Stimulated activated CD8-positive, alpha-beta memory T cell treated with anti-CD3 and anti-CD28 coated beads, Interleukin-2, amount 100 ng/mL, for 48 hours (primary cell): ENCODE results near the gene PLEKHA7.
"Not testable (repeated sequence)": the region's sequence is repeated elsewhere in the genome, so short reads cannot be mapped to it uniquely, and the experiment has no call there.

Experiments
- DNase-seq, 2 donors: peaks; one replicate each; pipeline ENCODE4 v3.0.0-alpha.2; 2020; ENCODE audit warnings: low read depth in 2 of 2

PLEKHA7 gene

DNA sequence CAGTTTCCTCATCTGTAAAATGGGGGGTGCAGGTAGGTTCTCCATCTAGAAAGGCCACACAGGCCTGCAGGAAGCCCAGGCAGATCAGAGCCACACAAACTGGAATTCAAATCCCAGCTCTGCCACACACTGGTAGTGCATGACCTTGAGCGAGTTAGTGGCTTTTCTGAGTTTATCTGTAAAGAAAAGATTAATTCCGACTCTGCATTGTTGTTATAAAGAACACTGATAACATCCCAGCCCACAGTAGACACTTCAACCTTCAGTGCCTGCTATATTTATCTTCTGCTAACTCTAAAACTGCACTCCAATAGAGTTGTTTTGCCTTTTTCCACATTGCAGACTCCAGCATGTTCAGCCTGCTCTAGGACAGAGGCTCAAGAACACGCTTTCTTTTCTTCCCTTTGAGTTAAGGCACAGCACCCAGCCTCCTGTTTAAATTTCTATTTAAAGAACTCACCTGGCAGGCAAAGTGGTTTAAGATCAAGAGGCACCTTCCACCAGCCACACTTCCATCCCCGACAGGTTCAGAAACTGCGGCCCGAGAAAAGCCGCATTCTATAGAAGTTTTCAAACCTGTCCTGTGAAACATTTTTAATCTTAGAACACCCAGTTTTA lies 133.9 kb downstream of the PLEKHA7 start:
- DNase-seq = no peak

DNA sequence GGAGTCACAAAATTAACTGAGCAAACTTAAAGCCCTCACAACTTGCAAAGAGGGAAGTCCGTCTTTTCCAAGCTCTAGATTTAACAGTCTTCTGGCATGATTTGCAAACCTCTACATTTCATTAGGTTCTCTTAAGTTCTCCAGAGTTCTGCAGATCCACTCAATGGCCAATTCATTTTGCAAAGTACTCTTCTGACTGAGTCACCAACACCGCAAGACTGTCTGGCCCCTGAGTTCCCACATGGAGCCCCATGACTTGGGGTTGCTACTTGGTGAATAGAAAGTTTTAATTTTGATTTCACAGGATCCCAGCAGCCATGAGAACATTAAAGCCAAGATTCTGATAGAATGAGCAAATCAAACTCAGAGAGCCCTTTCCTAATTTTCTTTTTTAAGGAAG lies 134.5 kb downstream of the PLEKHA7 start:
- no peak for DNase-seq

DNA sequence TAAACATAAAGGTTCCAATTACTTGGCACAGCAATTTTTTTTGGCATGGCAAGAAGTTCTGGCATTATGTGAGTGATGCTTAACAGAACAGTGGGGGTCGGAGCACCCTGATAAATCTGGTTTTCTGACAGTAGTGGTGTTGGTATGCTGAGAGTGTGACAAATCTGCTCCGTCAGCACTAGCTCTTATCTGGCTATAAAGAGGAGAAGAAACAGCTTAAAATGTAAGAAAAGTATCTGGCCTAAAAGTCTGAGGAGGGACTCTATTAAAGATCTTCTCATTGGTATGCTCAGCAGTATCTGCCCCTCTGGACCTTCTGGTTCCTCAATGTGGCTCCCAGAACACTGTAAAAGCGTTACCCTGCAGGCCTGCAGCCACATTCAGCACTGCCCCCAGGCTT lies 137.4 kb downstream of the PLEKHA7 start:
- no peak for DNase-seq

DNA sequence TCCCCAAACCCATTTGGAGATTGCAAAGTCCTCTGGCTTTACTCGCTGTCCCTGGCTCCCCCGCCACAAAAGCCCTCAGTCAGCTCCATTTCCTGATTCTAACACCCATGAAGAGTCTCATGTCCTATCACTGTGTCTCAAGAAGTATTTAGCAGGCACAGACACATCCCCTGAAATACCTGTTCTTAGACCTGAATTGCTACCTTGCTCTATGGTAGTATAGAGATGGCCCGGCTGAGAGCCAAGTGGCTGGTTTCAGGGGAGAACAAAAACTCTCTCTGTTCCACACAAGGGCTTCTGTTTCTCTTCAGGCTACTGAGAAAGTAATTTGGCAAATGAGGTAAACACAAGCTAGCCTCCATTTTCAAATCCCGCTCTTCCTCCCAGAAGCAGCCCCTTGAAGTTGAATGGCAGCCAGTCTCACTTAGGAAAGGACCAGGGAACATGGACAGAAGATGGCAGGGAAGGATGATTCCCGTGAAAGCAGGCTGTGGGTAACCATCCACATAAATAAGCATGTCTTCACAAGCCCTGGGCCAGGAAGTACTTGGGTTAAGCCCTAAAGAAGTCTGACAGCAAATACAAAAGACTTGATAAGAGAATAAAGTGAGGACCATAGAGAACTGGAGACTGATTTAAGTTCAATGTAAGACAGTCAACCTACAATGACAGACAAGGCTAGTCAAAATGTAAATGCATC lies 138.0 kb downstream of the PLEKHA7 start:
- no peak for DNase-seq

DNA sequence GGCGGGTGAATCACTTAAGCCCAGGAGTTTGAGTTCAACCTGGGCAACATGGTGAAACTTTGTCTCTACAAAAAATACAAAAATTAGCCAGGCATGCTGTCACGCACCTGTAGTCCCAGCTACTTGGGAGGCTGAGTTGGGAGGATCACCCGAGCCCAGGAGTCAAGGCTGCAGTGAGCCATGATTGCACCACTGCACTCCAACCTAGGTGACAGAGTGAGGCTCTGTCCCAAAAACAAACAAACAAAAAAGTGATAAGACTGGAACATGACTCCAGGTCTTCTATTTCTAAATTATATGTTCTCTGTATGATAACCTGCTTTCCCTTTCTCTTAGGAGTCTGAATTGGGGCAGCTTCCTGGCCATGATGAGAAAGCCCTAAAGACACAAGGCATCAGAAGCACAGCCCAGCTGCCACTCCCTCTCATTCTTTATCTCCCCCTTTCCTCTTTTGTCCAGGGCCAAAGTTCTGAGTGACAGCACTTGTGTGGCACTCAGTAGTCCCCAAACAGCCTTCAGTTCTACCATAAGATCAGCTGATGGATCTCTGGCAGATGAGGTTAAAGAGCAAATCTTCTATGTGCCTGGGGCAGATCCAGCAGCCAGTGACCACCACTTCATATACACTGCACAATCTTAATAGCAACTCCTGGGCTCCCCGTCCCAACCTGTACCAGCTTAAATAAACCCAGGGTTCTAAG lies 139.8 kb downstream of the PLEKHA7 start:
- no peak for DNase-seq

DNA sequence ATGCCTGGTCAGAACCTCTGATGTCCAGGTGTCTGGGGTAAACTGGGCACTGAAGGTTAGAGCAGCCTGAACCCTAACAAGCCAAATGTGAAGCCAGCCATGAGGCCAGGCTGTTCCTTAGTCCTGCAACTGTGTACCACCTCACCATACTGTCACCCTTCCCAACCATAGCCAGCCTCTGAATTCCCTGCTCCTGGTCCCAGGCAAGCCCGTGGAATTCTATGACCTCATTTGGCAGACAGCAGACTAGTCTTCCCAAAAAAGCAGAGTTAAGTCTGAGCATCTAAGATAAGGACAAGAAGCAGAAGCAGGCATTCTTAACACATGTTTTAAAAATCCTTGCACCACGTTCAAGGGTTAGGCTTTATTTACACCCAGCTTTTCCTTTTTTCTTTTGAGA lies 140.9 kb downstream of the PLEKHA7 start:
- no peak for DNase-seq

DNA sequence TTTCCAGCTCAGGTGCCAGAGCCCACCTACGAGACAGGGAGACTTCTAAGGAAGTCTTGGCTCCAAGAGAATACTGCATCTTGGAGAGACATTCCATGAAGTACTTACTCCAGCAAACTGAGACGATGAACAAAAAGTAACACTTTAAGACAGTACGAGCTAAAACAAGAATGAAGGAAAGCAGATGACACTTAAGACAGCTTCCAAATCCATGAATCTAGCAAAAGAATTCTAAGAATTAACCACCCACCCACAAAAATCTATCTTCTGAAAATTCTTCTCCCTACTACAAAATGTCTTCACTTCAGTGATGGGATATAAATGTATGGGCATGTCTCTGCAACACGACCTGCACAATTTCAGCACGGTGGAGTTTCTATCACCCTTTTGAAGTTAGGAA lies 142.8 kb downstream of the PLEKHA7 start:
- DNase-seq = no peak

DNA sequence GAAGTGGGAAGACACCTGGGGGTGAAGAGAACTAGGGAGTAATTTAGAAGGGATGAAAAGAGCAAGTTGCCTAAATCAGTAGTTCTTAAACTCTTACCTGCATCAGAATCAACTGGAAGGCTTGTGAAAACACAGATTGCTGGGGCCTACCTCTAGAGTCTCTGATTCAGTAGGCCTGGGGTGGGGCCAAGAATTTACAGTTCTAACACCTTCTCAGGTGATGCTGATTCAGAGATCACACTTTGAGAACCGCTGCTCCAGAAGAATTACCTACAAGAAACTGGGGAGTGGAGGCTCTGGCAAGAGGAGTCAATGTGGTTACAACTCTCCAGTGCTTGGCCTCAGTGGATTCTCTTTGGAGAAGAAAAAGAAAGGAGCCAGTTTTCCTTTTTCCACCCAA lies 147.1 kb downstream of the PLEKHA7 start:
- no peak for DNase-seq

DNA sequence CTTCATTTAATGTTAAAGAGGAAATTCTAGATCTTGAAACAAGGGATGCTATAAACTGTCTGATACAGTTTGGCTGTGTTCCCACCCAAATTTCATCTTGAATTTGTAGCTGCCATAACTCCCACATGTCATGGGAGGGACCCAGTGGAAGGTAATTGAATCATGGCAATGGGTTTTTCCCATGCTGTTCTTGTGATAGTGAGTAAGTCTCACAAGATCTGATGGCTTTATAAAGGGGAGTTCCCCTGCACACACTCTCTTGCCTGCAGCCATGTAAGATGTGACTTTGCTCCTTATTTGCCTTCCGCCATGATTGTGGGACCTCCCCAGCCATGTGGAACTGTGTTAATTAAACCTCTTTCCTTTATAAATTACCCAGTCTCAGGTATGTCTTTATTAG lies 149.8 kb downstream of the PLEKHA7 start:
- not testable (repeated sequence) for DNase-seq

DNA sequence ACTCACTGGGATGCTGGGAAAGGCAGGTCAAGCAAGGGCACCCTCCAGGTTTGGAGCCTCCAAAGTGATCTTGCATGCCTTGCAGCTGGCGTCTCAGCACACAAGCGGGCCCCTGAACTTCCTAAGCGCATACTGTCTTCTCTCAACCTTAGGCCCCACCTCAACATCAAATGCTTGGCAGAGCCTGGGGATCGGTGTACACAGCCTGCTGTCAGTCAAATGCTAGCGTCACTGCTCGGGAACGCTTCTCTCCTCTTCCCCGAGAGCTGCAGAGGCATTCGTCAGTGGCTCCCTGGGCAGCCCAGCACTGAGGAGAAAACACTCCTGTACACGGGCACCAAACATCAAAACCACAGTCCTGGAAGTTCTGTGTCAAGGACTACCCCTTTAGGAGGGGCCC lies 150.8 kb downstream of the PLEKHA7 start:
- no peak for DNase-seq

DNA sequence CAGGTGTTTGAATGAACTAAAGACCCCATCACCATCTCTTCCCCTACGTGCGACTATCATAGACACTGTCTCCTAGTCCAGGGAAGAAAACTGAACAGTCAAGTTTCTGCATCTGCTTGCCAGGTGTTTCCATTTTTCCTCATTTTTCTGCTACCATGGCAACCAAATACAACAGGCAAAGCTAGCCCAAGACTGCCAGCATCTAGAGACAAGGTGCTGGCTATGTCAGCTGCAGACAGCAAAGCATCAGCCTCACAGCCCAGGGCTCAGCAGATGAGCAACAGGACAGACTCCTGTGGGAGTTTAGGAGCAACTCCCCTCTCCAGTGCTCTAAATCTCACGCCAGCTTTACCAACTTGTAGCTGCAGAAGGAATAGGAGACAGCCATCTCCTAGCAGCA lies 151.5 kb downstream of the PLEKHA7 start:
- no peak for DNase-seq

DNA sequence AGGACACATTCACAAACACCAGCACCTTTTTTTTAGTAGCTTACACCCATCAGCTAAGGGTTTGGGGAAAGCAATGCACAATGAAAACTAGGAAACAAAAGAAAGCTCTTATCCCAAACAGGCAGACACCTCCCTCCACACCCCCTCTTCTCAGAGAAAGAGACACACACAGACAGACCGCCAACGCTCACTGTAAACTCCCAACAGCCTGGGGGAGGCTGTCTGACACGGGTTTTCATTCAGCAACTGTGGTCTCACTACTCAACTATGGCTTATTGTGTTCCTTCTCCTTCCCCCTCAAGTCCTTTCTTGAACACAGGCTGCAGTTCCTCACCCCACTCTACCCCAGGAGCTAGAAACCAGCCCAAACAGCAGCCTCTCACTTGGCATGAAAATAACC lies 152.4 kb downstream of the PLEKHA7 start:
- DNase-seq = no peak

DNA sequence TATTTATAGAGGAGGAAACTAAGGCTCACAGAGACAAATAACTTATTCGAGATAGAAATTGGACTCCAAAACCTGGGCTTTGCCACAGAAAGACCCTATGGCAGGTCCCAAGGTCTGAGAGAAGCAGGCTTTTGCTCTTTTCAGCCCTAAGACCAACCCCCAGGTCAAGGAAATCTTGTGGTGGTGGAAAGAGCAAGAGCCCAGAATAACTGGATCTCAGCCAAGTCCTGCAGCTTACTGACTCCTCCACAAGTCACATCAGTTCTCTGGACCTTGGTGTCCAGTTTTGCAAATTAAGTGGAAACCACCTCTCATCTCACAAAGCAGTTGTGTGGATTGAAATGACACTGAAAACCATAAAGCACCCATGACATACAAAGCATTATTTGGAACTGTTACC lies 153.6 kb downstream of the PLEKHA7 start:
- DNase-seq = no peak

DNA sequence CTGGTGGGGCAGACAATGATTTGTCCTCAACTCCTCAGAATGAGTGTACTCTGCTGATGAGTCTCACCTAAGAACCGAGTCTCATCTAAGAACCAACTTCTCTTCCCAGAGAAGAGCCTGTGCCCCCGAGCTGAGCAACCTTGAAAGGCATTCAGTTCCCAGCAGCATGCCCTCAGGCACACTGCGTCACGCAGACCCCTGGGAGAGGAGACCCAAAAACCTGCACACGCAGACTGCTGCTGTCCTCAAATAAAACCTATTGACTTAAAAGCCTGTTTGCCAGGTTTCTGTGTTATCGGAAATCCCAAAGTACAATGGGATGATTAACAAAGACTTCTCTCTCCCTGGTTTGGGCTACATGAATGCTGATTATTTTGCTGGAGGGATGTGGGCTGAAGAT lies 154.6 kb downstream of the PLEKHA7 start:
- no peak for DNase-seq

DNA sequence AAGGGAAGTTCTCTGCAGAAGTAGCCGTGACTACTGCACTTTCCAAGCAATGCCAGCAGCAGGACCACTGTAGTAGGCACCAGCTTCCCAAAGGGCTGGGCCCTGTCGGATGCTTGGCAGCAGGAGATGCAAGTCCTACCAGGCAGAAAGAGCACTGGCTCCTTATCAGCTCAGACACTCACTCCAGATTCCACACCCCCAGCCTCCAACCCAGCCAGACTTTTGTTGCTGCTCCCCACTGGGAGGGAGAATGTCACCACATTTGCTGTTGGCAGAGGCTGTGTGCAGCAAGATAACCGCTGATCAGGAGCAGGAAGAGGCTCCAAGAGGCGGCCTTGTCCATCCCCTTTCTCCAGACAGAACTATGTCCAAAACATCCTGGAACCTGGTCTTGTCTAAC lies 157.0 kb downstream of the PLEKHA7 start:
- DNase-seq = no peak

DNA sequence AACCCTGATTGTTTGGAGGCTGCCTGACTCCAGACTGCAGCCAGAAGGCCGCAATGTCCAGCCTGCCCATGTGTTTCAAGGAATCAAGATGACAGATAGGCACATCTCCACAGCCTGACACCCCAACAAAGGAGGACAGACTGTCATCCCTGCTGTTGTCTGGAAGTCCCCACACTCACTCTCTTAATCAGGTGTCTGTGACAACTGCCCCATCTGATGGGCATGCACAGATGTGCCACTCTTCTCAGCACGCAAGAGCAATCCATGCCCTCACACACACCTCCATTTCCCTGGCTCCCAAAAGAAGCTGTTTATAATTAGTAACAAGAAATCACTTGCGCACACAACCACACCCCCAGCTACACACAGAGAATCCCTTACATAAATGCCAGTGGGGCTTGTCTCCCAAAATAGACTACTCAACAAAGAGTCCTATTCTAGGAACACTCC lies 158.2 kb downstream of the PLEKHA7 start:
- no peak for DNase-seq

DNA sequence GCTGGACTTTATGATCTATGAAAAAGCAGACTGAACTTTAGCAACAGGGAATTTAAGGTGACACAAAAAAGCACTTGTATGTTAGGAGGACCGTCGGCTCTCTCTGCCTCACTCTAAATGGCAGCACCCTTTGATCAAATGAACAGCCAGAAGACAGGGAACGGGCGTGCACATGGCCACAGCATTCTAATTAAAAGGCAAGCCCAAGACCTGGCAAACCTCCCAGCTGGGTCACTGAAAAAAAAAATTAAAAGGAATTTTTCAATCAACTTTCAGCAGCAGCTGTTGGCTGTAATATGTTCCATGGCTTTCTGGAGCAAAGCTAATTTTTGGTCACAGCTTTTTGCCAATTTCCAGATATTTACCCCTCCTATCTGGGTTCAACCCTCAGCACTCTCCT lies 159.2 kb downstream of the PLEKHA7 start:
- DNase-seq = no peak

DNA sequence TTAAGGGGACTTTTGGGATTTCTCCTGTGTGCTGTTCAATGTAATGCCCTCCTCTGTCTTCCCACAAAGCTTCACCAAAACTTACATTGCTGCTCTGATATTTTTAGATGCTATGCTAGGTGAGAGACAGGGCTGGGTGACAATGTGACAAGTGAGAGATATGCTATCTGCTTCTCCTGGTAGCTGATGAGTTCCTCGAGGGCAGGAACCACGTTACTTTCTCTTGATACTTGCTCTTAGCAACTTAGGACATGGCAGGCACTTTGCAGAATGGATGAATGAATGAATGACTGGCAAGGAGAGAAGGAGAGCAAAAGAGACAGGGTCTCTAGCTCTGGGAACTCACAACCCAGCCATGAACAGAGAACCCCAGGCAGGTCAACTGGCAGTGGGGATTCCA lies 160.4 kb downstream of the PLEKHA7 start:
- no peak for DNase-seq

DNA sequence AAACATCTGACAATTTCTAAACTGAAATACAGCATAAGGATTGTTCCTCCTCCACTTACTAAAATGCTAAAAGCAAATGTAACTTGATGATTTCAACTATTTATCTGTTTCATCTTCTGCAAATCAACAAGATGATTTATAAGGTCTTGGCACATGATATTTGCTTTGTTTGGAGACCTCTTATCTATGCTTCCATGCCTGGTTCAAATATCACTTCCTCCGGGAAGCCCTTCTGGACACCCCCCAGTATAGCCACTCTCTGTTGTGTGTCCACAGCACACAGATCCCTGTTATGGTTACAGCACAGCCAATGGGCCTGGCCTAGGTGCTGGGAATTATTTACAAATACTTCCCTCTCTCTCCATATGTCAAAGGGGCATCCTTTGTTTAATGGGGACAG lies 160.9 kb downstream of the PLEKHA7 start:
- DNase-seq = no peak

DNA sequence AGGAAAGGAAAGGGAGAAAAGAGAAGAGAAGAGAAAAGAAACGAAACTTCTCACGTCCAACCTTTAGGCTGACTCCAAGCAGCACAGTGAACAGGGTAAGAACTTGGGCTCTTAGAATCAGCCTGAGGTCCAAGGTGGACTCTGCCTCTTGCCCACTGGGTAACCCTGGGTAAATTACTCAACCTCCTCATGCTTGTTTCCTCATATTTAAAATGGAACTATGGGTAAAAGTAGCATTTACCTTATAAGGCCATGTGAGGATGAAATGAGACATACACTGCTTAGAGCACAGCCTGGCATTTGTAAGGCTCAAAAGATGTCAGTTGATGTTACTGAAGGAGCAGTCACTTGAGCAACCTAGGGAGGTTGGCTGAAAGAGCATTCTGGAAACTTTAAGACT lies 167.9 kb downstream of the PLEKHA7 start:
- no peak for DNase-seq

DNA sequence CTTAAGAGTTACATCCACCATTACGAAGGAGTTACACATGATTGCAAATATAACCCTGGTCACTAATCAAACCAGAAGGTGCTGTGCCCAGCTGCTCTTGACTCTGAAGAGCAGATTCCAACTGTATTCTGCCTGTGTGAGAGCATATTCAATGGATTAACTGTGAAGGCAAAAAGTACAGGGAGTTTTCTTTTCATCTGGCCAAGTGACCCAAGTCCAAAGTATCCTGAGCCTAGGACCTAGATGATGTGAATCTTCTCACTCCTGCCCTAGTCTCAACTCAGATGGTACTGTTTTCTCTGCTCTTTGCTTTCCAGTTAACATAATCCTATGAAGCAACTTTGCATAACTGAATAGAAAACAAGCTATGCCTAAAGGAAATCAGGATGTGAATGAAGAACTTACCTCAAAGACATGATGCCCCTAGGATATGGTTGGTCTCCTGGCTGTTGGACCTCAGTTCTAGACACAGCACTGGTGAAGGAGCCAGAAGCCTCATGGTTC lies 169.9 kb downstream of the PLEKHA7 start:
- no peak for DNase-seq

DNA sequence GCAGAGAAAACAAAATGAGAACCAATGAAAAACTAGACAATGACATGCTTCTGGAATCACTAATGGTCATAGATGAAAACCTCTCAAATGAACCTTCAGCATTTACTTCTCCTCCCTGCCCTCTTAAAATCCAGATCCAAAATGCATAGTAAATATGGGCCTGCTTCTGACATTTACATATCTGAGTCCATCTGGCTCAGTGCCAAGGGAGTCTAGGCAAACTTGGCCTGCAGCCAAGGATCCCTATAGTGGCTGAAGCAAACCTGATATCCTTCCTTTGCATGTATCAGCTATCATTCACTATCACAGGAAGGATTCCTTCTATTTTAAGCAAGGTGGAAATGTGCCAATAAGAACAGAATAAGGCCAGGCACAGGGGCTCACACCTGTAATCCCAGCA lies 170.9 kb downstream of the PLEKHA7 start:
- no peak for DNase-seq

DNA sequence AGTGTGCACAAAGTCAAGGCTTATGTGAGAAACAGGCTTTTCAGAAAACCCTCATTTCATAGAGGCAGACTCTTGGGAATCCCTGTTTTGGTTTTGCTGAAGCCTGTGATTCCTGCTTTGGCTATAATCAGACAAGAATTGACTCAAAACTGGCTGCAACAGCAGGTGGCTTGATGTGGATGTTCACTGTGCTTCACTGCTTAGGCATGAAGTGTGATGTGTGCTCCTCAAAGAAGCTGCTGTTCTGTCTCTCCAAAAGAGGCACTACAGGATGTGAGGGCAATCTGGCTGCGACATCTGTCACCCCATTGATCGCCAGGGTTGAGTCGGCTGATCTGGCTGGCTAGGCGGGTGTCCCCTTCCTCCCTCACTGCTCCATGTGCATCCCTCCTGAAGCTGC lies 172.2 kb downstream of the PLEKHA7 start:
- DNase-seq = no peak
